H1 (cell line): ENCODE measurements around the gene ARMC9. TPM values are rescaled to one million over a fixed set of nuclear protein-coding genes. Genes with fewer than 3 reads are reported as not detected.

Source experiments
- CBX8 ChIP-seq: fragments of 300-800, 300-1000 bp; sonication (generic); IDR thresholded peaks from 2 replicates; pipeline ENCODE4 v1.7.1; 2016; ENCODE audit warnings: low read depth, low read length, borderline replicate concordance
- RBBP5 ChIP-seq: IDR thresholded peaks from 2 replicates; pipeline ENCODE4 v1.7.1; 2012; ENCODE audit warnings: low read depth, mild to moderate bottlenecking, inconsistent platforms, low read length, moderate library complexity, borderline replicate concordance
- RXRA ChIP-seq: IDR thresholded peaks from 2 replicates; pipeline ENCODE4 v1.6.1; 2011; ENCODE audit warnings: low read depth, mild to moderate bottlenecking, low read length, moderate library complexity; ENCODE audit not compliant: insufficient read depth
- polyA plus RNA-seq, 7 experiments: library from polyadenylated mRNA; depleted of rRNA in 3 of 7; stranded (reverse) in 5 of 7; unstranded in 2 of 7; fragments of >200 nt in 5 of 7; fragments of 200-250 nt in 2 of 7; gene quantifications; 1 replicate in 5 of 7; 2 replicates in 1 of 7; 4 replicates in 1 of 7; pipeline versions ENCODE4 v1.2.1 to v1.2.3, GENCODE V29; 2011 to 2013; ENCODE audit warnings: missing spikeins in 2 of 7, mixed read lengths in 2 of 7
- total RNA-seq: library from RNA; stranded (reverse); fragmentation: NEBNext Ultra II Directional; extraction: Animal tissue kit (Norgen Biotek cat#: 25700); gene quantifications from 2 replicates; pipeline ENCODE4 v1.2.1, GENCODE V29; 2021
- TF ChIP-seq, protein P1 (sequence below), 3 experiments: IDR thresholded peaks; 1 replicate in 2 of 3; 2 replicates in 1 of 3; pipeline versions ENCODE4 v1.5.1 to v1.6.1; 2011; ENCODE audit warnings: low read length in 3 of 3, mild to moderate bottlenecking in 3 of 3, inconsistent platforms in 2 of 3, low read depth in 1 of 3, moderate library complexity in 1 of 3; ENCODE audit not compliant: insufficient read depth in 1 of 3; ENCODE audit errors: control extremely low read depth in 1 of 3

The ARMC9 gene
- total and polyA plus RNA-seq, 2 of the 8 experiments (the other 6 are each of a cell fraction or from before 2014, with no cell fraction given) = 23.2 to 36.1 TPM

DNA sequence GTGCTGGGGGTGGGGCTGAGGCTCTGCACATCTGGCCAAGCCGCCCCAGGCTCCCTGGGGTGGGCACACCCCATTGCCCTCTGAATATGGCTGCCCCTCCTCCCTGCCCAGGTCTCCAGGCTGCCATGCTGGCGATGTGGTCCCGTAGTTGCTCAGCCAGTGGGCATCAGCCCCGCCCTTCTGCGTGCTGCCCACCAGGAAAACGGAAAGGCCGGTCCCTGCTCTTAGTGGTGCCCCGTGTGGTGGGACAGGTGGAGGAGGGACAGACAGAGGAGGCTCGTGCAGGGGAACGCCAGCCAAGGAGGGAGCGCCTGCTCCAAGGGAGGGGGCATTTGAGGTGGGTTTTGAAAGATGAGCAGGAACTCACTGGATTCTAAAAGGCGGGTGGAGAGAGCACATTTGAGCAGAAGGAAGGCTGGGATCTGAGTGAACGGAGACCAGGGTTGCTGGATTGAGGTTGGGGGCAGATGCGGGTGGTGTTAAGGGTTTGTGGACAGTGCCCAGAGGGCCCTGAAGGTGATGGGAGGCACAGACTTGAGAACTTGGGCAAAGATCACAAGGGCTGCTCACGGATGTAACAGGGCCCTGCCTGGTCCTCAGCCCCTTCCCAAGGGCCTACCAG lies 190.4 kb downstream of the ARMC9 start (continued):
- TF ChIP-seq RBBP5 (no peak), CBX8 (no peak), RXRA (no peak)
- TF ChIP-seq, protein P1, sequence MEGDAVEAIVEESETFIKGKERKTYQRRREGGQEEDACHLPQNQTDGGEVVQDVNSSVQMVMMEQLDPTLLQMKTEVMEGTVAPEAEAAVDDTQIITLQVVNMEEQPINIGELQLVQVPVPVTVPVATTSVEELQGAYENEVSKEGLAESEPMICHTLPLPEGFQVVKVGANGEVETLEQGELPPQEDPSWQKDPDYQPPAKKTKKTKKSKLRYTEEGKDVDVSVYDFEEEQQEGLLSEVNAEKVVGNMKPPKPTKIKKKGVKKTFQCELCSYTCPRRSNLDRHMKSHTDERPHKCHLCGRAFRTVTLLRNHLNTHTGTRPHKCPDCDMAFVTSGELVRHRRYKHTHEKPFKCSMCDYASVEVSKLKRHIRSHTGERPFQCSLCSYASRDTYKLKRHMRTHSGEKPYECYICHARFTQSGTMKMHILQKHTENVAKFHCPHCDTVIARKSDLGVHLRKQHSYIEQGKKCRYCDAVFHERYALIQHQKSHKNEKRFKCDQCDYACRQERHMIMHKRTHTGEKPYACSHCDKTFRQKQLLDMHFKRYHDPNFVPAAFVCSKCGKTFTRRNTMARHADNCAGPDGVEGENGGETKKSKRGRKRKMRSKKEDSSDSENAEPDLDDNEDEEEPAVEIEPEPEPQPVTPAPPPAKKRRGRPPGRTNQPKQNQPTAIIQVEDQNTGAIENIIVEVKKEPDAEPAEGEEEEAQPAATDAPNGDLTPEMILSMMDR (IDR thresholded peaks at IDR 0.05; ENCODE audit: control extremely low read depth in 1 of 3, insufficient read depth in 1 of 3, low read depth in 1 of 3, low read length in 3 of 3) = no peak
